HPDE6-E6E7 (cell line): ENCODE measurements around the gene RRP9.
"Not testable (repeated sequence)": the region's sequence is repeated elsewhere in the genome, so short reads cannot be mapped to it uniquely, and the experiment has no call there.

ENCODE experiments used
- DNase-seq: peaks from one replicate; pipeline ENCODE4 v3.0.0; 2011; ENCODE audit warnings: missing footprints; ENCODE audit errors: extremely low spot score

Gene RRP9

DNA sequence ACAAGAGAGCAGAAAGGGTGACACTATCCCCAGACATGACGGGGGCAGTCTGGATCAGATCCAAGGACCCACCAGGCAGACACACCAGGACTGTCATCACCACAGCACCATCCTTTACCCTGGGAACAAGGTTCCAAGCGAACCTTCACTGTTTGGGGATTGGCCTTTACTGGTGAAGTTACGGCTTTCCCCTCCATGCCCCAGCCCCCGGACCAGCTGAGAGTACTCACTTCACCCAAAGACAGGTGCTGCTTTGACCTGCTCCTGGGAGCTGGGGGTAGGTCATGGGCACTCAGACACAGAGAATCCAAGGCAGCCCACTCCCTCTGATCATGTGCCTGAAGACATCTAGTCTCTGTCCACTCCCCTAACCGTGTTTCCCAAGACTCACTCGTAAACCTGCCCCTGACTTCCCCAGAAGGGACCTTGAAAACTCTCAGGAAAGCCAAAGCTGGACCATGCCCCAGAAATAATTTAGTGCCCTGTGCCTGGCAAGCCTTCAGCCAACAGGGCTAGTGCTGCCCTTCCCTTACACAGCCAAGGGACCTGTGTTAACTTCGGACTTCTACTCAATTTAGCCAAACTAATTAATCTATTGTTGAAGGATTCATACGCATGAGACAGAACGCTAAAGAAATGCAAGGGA, 2.8 kb downstream of the RRP9 start:
- no peak for DNase-seq

DNA sequence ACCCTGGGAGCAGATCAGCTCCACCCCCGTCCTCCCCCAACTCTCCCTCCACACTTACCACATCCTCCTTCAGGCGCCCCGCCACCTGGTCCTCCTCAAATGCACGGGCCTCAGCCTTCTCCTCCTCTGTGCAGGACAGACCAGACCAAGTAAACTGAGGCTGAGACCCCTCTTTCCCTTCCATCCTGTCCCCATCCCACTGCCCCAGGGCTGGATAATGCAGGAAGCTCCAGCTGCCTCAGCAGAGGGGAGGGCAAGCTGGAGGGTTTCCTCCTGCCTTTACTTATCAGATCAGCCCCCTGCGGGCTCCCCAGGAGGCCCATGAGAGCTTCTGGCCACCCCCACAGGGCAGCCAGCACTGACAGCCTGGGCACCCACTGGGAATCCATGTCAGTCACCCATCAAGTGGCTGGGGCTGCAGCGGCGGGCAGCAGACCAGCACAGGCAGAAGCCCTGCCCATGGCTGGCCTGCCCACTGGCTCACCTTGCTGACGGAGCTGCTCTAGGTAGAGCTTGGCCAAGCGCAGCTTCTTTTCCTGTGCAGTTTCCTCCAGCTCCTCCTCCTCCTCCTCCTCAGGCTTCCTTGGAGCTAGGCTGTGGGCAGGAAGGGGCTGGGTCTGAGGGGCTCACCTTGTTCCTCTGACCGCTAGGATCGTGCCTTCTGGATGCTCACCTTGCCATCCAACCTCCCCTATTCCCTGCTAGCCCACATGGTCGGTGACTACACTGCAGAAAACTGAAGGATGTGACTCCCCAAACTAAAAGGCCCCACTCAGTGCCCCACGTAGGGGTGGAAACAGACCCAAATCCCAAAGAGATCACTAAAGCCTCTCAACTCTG, 3.9 kb downstream of the RRP9 start:
- DNase-seq, result no peak

DNA sequence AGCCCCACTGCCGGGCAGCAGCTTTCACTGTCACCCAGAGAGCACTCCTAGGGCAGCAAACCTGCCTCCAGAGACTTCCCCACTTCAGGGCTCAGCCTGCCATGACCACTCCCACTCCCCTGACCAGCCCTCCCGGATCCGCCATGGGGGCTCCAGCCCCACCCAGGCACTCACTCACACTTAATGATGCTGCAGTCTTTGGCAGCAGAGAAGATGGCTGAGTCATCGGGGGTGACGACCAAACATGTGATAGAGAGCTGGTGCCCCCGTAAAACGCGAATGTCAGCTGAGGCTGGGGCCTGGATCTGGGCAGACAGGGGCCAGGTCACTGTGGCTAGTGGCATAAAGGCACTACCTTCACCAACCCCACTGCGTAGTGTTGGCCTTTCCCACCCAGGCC, 4.7 kb downstream of the RRP9 start:
- DNase-seq, result no peak

DNA sequence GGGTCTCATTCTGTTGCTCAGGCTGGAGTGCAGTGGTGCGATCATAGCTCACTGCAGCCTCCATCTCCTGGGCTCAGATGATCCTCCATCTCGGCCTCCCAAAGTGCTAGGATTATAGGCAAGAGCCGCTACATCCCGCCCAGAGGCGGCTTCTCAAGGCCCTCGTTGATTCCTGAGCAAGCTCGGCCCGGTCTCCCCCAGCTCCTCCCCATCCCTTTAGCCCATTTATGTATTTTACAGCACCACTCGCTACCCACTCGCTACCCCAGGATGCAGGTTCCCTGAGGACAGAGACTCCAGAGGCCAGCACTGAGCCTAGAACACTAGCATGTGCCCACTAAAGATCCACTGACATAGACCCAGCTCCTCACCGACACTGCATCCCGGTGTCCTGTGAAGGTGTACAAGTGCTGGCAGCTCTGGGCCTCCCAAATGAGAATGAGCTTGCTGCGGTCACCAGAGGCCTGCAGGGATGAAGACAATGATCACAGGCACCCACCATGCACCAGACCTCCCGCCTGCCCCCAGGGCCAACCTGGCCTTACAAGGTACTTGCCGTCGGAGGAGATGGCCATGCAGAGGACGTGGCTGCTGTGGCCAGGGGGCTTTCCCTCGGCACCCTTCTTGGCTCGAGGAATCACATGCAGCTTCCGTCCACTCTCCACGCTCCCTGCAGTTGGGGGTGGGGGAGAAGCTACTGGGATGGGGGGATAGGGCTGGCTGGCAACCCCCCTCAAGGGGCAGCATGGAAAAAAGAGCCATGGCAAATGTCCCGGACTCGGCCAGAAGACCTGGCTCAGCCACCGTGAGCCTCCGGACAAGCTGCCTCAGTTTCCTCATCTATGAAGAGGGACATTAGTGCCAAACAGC, 5.6 kb downstream of the RRP9 start:
- no peak for DNase-seq

DNA sequence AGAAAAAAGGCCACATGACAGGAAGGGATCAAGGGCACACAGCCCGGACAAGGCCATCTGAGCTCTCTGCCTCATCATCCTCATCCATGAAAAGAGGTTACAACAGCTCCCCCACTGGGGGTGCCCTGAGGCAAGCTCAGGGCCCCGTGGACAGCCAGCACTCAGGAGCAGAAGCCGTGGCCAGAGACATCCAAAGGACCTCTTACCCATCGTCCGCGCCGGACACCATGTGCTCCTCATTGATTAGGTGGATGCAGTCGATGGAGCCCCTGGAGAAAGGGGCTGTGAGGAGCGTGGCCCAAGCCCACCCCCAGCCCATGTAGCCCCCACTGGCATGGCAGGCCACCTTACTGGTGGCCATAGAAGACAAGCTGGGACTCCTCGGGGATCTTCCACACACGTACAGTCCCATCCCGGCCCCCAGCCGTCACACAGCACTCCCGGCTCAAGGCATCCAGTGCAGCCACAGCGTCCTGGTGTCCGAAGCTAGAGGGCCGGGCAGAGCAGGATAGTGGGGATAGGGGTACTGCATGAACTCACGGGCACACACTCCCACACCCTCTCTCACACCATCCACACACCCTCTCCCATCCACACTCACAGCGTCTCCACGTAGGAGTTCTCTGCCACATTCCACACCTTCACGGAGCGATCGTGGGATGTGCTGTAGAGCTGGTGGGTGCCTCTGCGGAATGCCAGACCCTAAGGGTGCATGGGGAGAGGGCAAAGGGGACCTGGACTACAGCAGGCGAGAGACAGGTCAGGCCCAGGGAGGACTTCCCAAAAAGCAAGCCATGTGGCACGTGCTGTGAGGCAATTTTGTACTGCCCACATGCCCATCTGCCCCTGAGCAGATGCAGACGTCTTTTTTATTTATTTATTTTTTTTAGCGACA, 6.5 kb downstream of the RRP9 start:
- no peak for DNase-seq

- no peak for DNase-seq
Measured at GRCh38 chr3:51934139-51934850, 7.4 kb downstream of the RRP9 start.

GRCh38 chr3:51933471-51934138, 8.1 kb downstream of the RRP9 start:
- DNase-seq, result no peak

DNA sequence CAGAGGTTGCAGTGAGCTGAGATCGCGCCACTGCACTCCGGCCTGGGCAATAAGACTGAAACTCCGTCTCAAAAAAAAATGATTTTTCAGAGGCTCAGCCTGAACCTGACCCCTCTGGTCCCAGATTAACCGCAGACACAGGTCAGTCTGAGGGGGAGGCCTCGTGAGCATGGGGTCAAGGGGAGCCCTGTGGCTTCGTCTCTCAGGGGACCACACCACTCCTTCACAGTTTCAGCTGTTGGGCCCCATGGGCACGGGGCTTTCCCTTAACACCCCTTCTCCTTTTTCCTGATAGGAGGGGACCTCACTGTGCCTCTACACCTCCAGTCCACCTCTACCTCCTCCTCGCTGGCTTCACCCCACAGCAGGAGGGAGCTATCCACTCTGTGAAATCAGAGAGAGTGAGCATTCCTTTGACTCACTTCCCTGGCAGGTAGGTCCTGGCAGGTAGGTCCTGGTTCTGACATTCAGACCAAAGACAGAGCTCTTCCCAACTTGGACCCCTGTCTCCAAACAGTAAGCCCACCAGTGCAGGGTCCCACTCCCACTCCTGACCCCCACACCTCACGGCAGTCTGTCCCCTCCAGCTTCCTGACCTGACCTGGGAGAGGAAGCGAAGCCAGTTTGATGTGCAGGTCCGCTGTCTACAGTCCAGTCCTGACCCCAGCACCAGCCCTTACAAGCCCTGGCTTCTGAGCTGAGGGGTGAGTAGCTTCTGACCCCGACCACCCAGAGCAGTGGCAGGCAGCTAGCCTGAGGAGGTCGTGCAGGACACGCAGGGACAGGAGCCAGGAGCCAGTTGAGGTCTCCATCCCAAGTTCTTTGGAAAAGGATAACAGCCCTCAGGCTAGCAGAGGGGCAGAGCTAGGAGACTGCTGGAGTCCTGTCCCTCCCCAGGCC, 9.0 kb downstream of the RRP9 start:
- no peak for DNase-seq

DNA sequence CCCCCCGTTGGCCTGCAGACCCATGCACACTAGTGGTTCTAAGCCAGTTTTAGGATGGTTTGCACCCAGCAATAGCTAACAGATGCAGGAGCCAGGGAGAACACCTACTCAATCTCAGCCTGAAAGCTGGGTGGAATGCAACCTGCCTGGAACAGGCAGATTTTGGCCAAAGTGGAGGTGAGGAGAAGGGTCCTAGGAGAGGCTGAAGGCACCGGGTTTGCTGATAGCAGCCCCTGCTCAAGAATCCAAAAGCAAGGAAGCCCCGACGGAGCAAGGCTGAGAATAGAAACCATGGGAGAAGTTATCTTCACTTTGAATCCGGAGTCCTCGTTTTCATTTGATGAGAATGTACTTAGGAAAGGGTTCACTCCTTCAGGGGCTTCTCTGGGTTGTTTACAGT, 9.9 kb downstream of the RRP9 start:
- DNase-seq, result no peak

DNA sequence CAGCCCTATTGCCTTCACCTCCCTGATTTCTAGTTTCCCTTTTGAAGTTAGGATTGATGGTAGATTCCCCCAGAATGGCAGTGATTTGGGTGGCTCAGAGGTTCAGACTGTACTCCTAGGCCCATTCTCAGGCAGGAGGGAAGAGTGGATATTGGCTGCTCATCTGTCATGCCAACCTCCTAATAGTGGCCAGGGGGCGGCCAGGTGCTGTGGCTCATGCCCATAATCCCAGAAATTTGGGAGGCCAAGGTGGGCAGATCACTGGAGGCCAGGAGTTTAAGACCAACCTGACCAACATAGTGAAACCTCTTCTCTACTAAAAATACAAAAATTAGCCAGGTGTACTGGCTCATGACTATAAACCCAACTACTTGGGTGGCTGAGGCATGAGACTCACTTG, 11.3 kb downstream of the RRP9 start:
- no peak for DNase-seq

DNA sequence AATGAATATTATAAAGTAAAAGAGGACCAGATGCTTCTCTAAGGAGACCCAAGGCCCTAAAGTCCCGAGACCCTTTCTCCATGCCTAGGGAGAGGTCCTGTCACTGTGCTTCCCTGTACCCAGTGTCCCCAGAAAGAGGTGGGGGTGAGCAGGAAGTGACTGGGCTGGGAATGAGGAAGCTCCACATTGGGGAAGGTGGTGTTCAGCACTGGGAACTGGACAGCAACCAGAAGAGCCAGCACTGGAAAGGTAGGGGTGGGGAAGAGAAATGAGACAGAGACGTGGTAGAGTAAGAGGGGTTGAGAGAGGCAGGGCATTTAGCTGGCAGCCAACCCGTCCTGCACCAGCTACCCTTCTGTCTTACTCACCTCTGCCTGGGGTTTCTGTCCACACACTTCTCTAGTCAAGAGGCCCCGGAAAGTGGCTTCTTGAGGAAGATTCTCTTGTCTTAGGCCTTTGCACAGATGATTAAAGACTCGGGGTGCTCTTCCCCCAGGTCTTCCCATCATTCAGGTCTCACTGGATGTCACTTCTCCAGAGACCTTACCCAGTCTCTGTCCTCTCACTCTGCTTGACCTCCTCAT, 12.2 kb downstream of the RRP9 start:
- peak; percentile 10 for DNase-seq

- not testable (repeated sequence) for DNase-seq
Measured at GRCh38 chr3:51928981-51929380, 12.7 kb downstream of the RRP9 start.

DNA sequence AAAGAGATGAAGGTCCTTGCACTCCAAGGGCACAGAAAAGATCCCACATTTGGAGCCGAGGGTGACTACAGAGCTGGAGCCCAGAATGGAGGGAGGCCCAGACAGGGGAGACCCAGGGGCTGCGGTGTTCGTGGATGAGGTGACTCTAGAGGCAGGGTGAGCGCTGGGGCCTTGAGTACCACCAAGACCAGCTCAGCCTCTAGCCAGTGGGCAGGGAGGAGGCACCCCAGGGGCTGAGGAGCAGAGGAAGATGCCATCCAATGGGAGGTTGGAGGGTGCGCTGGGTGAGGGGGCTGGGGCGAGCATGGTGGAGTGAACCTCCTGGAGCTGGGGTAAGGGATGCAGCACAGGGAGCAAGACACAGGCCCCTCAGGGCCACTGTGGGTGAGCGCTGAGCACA, 13.3 kb downstream of the RRP9 start:
- DNase-seq, result no peak

DNA sequence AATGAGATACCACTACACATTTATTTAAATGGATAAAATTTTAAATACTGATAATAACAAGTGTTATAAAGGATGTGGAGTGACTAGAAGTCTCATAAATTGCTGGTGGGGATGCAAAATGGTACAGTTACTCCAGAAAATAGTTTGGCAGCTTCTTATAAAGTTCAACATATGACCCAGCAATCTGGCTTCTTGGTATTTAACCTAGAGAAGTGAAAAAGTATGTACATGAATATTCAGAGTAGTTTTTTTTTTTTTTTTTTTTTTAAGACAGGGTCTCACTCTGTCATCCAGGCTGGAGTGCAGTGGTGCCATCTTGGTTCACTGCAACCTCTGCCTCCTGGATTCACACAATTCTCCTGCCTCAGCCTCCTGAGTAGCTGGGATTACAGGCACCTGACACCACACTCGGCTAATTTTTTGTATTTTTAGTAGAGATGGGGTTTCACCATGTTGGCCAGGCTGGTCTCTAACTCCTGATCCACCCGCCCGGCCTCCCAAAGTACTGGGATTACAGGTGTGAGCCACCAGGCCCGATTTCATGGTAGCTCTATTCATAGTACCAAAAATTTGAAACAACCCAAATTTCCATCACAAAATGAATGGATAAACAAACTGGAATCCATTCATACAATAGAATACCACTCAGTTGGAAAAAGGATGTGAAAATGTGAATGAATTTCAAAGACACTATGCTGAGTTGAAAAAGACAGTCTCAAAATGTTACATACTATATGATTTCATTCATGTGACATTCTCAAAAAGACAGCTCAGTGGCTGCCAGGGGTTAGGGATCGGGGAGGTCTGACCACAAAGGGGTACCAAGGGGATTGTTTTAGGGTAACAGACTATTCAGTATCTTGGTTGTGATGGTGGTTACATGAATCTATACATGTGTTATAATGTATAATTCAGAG, 14.4 kb downstream of the RRP9 start:
- no peak for DNase-seq

GRCh38 chr3:51921081-51921578, 20.6 kb downstream of the RRP9 start:
- no peak for DNase-seq

DNA sequence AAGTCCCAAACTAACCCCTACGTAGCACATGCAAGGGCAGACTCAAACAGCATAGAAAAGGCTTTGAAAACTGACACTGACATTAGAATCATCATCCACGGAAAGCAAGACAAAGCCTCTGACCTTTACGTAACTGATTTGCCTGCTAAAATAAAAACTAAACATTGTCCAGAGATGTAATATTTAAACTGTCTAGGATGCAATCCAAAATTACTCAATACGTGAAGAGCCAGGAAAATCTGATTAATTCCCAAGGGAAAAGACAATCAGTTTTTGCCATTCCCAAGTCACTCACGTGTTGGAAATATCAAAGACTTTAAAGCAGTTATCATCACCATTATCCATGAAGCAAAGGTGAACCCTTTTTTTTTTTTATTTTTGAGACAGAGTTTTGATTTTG, 25.3 kb downstream of the RRP9 start:
- no peak for DNase-seq

DNA sequence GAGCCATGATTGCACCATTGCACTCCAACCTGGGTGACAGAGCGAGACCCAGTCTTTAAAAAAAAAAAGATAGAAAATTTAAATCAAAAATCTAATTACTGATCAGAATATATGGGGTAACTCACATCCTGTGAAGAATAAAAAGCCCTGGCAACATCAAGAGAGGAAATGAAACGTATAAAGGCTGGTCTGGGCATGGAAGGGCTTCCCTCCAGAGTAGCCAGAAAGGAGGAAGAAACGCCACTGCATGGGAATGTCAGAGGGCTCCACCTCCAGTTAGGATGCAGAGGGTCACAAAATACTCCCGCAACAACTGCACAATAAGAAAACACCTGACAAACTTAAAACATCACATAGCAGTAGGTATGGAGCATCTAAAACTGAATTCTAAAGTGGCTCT, 33.7 kb downstream of the RRP9 start:
- DNase-seq, result no peak
